HepG2 (cell line): Measurements from ENCODE around the gene PPOX. TPM values are rescaled to one million over a fixed set of nuclear protein-coding genes. Genes with fewer than 3 reads are reported as not detected.

Experiments
- ADNP ChIP-seq: sonication (generic); formaldehyde crosslinking; IDR thresholded peaks from 2 replicates; pipeline ENCODE4 v1.4.0; 2020; ENCODE audit warnings: missing genetic modification reagents
- CC2D1A ChIP-seq: sonication (generic); formaldehyde crosslinking; IDR thresholded peaks from 2 replicates; pipeline ENCODE4 v1.8.1; 2023; ENCODE audit warnings: mild to moderate bottlenecking, missing genetic modification reagents
- ESRRA ChIP-seq: sonication (generic); formaldehyde crosslinking; IDR thresholded peaks from 2 replicates; pipeline ENCODE4 v1.5.1; 2020; ENCODE audit warnings: mild to moderate bottlenecking, low read depth, missing genetic modification reagents
- GATAD1 ChIP-seq: IDR thresholded peaks from 2 replicates; pipeline ENCODE4 v1.6.1; 2016; ENCODE audit warnings: missing genetic modification reagents, missing compliant biosample characterization
- HMGXB4 ChIP-seq, 2 experiments: sonication (generic) in 1 of 2; formaldehyde crosslinking in 1 of 2; IDR thresholded peaks; 2 replicates each; pipeline versions ENCODE4 v1.4.0 to v1.6.1; 2018 to 2020; ENCODE audit warnings: missing genetic modification reagents in 2 of 2, borderline replicate concordance in 1 of 2, low read depth in 1 of 2, mild to moderate bottlenecking in 1 of 2, missing biosample characterization in 1 of 2
- KMT2B ChIP-seq: IDR thresholded peaks from 2 replicates; pipeline ENCODE4 v1.6.1; 2016; ENCODE audit warnings: missing genetic modification reagents, missing compliant biosample characterization
- MTF1 ChIP-seq: sonication (generic); formaldehyde crosslinking; IDR thresholded peaks from 2 replicates; pipeline ENCODE4 v1.5.0; 2020; ENCODE audit warnings: missing genetic modification reagents
- PBX3 ChIP-seq: sonication (generic); formaldehyde crosslinking; IDR thresholded peaks from 2 replicates; pipeline ENCODE4 v1.8.1; 2023; ENCODE audit warnings: missing genetic modification reagents, inconsistent platforms, borderline replicate concordance
- PHF8 ChIP-seq: sonication (generic); formaldehyde crosslinking; IDR thresholded peaks from 2 replicates; pipeline ENCODE4 v1.5.0; 2020; ENCODE audit warnings: missing genetic modification reagents
- RCOR2 ChIP-seq: IDR thresholded peaks from 2 replicates; pipeline ENCODE4 v1.6.1; 2016; ENCODE audit warnings: missing biosample characterization, missing genetic modification reagents
- SSRP1 ChIP-seq: IDR thresholded peaks from 2 replicates; pipeline ENCODE4 v1.6.1; 2016; ENCODE audit warnings: control low read depth
- ZC3H13 ChIP-seq: sonication (generic); formaldehyde crosslinking; IDR thresholded peaks from 2 replicates; pipeline ENCODE4 v1.8.1; 2023; ENCODE audit warnings: mild to moderate bottlenecking, missing genetic modification reagents, moderate library complexity
- ZNF264 ChIP-seq: sonication (generic); formaldehyde crosslinking; IDR thresholded peaks from 2 replicates; pipeline ENCODE4 v1.4.0; 2020; ENCODE audit warnings: missing genetic modification reagents
- ZNF572 ChIP-seq: sonication (generic); formaldehyde crosslinking; IDR thresholded peaks from 2 replicates; pipeline ENCODE4 v1.5.1; 2020; ENCODE audit warnings: mild to moderate bottlenecking, missing genetic modification reagents
- ZNF597 ChIP-seq: sonication (generic); formaldehyde crosslinking; IDR thresholded peaks from 2 replicates; pipeline ENCODE4 v1.5.0; 2020; ENCODE audit warnings: missing genetic modification reagents
- ZNF605 ChIP-seq: sonication (generic); formaldehyde crosslinking; IDR thresholded peaks from 2 replicates; pipeline ENCODE4 v1.8.0; 2022; ENCODE audit warnings: mild to moderate bottlenecking, missing genetic modification reagents
- ZNF7 ChIP-seq: IDR thresholded peaks from 2 replicates; pipeline ENCODE4 v1.6.1; 2016; ENCODE audit warnings: missing biosample characterization, missing genetic modification reagents
- ZNF740 ChIP-seq: sonication (generic); formaldehyde crosslinking; IDR thresholded peaks from 2 replicates; pipeline ENCODE4 v1.4.0; 2020; ENCODE audit warnings: missing genetic modification reagents
- ZNF746 ChIP-seq: sonication (generic); formaldehyde crosslinking; IDR thresholded peaks from 2 replicates; pipeline ENCODE4 v1.8.0; 2022; ENCODE audit warnings: mild to moderate bottlenecking, missing genetic modification reagents
- ZSCAN21 ChIP-seq: sonication (generic); formaldehyde crosslinking; IDR thresholded peaks from 2 replicates; pipeline ENCODE4 v1.8.0; 2022; ENCODE audit warnings: mild to moderate bottlenecking, missing genetic modification reagents, moderate library complexity, borderline replicate concordance
- polyA plus RNA-seq, 8 experiments: library from polyadenylated mRNA; depleted of rRNA in 3 of 8; stranded (reverse) in 7 of 8; unstranded in 1 of 8; fragments of >200 nt; fragmentation: Illumina TruSeq in 4 of 8; extraction: Trizol in 4 of 8; gene quantifications; 2 replicates each; pipeline versions ENCODE4 v1.2.1 to v1.2.3, GENCODE V29; 2011 to 2016; ENCODE audit warnings: low read depth in 4 of 8, missing spikeins in 1 of 8, mixed read lengths in 1 of 8; ENCODE audit not compliant: insufficient read depth in 1 of 8
- total RNA-seq, 5 experiments: library from RNA; depleted of rRNA; stranded (reverse); fragments of >200 nt; fragmentation: Illumina TruSeq; extraction: Trizol; gene quantifications; 2 replicates each; pipeline ENCODE4 v1.2.3, GENCODE V29; 2016; ENCODE audit warnings: low read depth in 1 of 5
- TF ChIP-seq, protein P1 (sequence below): IDR thresholded peaks from 2 replicates; pipeline ENCODE4 v1.6.1; 2016; ENCODE audit warnings: missing genetic modification reagents, missing compliant biosample characterization
- TF ChIP-seq, protein P2 (sequence below): sonication (generic); formaldehyde crosslinking; IDR thresholded peaks from 2 replicates; pipeline ENCODE4 v1.4.0; 2020; ENCODE audit warnings: missing genetic modification reagents

PPOX gene
- total and polyA plus RNA-seq, 2 of the 13 experiments (the other 11 are each of a cell fraction or from before 2014, with no cell fraction given), result 15.5 to 27.7 TPM

DNA sequence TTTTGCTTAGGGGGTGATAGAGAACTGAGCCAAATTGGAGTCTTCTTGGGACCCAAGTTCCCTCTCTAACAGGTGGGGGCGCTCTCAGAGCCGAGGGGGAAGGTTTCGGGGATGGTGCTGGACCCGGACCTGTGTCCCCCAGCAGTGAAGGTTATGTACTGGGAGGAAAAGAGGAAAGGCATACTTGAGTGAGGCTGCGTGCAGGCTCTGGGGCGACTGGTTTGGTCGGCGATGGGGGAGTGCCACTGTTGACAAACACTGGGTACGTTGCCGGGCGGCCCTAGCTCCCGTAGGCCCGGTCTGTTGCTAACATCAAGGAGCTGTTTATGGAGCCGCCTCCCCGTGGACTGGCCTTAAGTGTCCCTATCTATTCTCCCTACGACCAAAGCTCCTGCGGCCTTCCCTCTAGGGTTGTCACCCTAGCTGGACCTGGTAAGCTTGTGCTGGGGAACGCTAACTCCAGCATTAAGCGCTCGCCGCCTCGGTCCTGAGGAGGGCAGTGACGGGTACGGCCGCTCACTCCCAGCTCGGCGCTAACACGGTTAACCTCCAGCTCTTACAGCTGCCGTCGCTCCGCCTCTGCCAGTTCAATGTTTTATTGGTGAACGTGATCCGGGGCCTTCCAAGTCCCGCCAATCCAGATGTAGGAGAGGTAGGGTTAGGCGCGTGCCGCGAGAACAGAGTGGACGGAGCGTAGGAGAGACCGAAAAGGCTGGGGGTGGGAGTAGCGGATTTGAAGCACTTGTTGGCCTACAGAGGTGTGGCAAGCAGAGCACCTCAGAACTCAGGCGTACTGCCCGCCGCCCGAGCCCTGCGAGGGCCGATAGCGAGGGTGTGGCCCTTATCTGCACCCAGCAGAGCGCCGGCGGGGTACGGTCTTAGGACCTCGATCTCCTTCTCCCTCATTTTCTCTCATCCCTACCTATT lies at the start of gene PPOX (continued):
- TF ChIP-seq PHF8 (CRISPR knock-in tag) (peak; percentile 77), ZNF597 (CRISPR knock-in tag) (no peak), ZNF740 (CRISPR knock-in tag) (no peak), ZC3H13 (CRISPR knock-in tag) (peak; percentile 73; the same call in 1 of the 2 replicates), ZNF264 (peak; percentile 86), ZNF7 (no peak), ZNF572 (CRISPR knock-in tag) (no peak), HMGXB4 (CRISPR knock-in tag; IDR thresholded peaks at IDR 0.05; ENCODE audit: borderline replicate concordance in 1 of 2, low read depth in 1 of 2) (peak; percentile 84 to 89), PBX3 (CRISPR knock-in tag) (no peak), ESRRA (CRISPR knock-in tag) (no peak; the same call in 1 of the 2 replicates), ZNF746 (CRISPR knock-in tag) (0 out of 2 replicates have a peak, but pooled peaks have one; percentile 43), KMT2B (CRISPR knock-in tag) (peak; percentile 40; the same call in 1 of the 2 replicates), ZSCAN21 (CRISPR knock-in tag) (0 out of 2 replicates have a peak, but pooled peaks have one; percentile 58), RCOR2 (CRISPR knock-in tag) (no peak), GATAD1 (CRISPR knock-in tag) (peak; percentile 91), MTF1 (no peak), SSRP1 (CRISPR knock-in tag) (no peak), ZNF605 (CRISPR knock-in tag) (peak; percentile 40; the same call in 1 of the 2 replicates), CC2D1A (no peak), ADNP (CRISPR knock-in tag) (no peak)
- TF ChIP-seq, protein P1, sequence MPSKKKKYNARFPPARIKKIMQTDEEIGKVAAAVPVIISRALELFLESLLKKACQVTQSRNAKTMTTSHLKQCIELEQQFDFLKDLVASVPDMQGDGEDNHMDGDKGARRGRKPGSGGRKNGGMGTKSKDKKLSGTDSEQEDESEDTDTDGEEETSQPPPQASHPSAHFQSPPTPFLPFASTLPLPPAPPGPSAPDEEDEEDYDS (CRISPR knock-in tag), result peak; percentile 73
- TF ChIP-seq, protein P2, sequence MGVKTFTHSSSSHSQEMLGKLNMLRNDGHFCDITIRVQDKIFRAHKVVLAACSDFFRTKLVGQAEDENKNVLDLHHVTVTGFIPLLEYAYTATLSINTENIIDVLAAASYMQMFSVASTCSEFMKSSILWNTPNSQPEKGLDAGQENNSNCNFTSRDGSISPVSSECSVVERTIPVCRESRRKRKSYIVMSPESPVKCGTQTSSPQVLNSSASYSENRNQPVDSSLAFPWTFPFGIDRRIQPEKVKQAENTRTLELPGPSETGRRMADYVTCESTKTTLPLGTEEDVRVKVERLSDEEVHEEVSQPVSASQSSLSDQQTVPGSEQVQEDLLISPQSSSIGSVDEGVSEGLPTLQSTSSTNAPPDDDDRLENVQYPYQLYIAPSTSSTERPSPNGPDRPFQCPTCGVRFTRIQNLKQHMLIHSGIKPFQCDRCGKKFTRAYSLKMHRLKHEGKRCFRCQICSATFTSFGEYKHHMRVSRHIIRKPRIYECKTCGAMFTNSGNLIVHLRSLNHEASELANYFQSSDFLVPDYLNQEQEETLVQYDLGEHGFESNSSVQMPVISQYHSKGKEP (CRISPR knock-in tag), result no peak
